ENCODE results near the gene CREB1. TPM values are rescaled to one million over a fixed set of nuclear protein-coding genes. Genes with fewer than 3 reads are reported as not detected.

CREB1 gene
- total and polyA plus RNA-seq, 2 donors (not counting 3 experiments of a cell fraction or from before 2014, with no cell fraction given): 31.0 to 71.1 TPM

- TF ChIP-seq CTCF (IDR thresholded peaks at IDR 0.05; ENCODE audit: extremely low read depth in 1 of 2, insufficient read depth in 1 of 2, low read depth in 1 of 2, low read length in 2 of 2): no peak
- TF ChIP-seq POLR2AphosphoS5 (IDR thresholded peaks at IDR 0.05; ENCODE audit: insufficient read depth, low read depth, low read length): no peak
- no peak for TF ChIP-seq GATA2 (IDR thresholded peaks at IDR 0.05; ENCODE audit: insufficient read depth, insufficient read length, low read depth, low read length)
- no peak for TF ChIP-seq MAX (IDR thresholded peaks at IDR 0.05; ENCODE audit: insufficient read depth, insufficient read length)
- TF ChIP-seq POLR2A (IDR thresholded peaks at IDR 0.05; ENCODE audit: low read depth, low read length): no peak
- no peak for TF ChIP-seq MYC (IDR thresholded peaks at IDR 0.05; ENCODE audit: low read depth, low read length)
- no peak for TF ChIP-seq JUN (IDR thresholded peaks at IDR 0.05; ENCODE audit: borderline replicate concordance, insufficient read depth, insufficient read length, low read depth)
- no peak for TF ChIP-seq FOS (IDR thresholded peaks at IDR 0.05; ENCODE audit: borderline replicate concordance, insufficient read depth, low read length)
- no peak overlapping the region for H3K27ac ChIP-seq (ENCODE audit: insufficient read depth, low read depth, low read length)
- FAIRE-seq (no peak), DNase-seq (ENCODE audit: low read depth, low spot score) (no peak)
- no peaks in the 10 kb centered on the region for H3K27me3 ChIP-seq (ENCODE audit: control insufficient read depth in 2 of 2, insufficient read depth in 2 of 2, low read length in 2 of 2)
- H3K4me3 ChIP-seq (replicated peaks in 1 of 3; ENCODE audit: insufficient read depth in 1 of 3, low read depth in 1 of 3, low read length in 3 of 3): no peak overlapping the region
- no peak overlapping the region for H3K9ac ChIP-seq (replicated peaks; ENCODE audit: extremely low read depth, insufficient read depth, low read length)
- H3K36me3 ChIP-seq (ENCODE audit: control insufficient read depth in 2 of 2, extremely low read depth in 1 of 2, insufficient read depth in 2 of 2, low read length in 2 of 2): peaks cover 1 to 18% of the 10 kb centered on the region in 2 experiments
- CTCF ChIA-PET: interaction anchor here (1.5 kb wide), 1 partner anchor 13 kb away, joined by 4 read pairs; no protein-coding TSS in a partner anchor
- intact Hi-C loops (cut with micrococcal nuclease) (no loop called here), dilution Hi-C loops (cut with MboI; ENCODE audit: extremely low pct_ligation_motif_present, low sequenced_read_pairs) (no loop called here)
- H4K20me1 ChIP-seq (replicated peaks; ENCODE audit: control insufficient read depth, extremely low read depth, insufficient read depth, low read length): no peaks in the 10 kb centered on the region
- no TSS peak for BruUV-seq (replicated peaks)
- peaks cover 5% of the 10 kb centered on the region for H3K79me2 ChIP-seq (ENCODE audit: control insufficient read depth, insufficient read depth, low read length)
- no peak overlapping the region for H2AFZ ChIP-seq (ENCODE audit: low read depth, low read length)
- peaks cover 2% of the 10 kb centered on the region for H3K9me1 ChIP-seq (replicated peaks; ENCODE audit: control insufficient read depth, extremely low read depth, insufficient read depth, low read length)
- no peaks in the 10 kb centered on the region for H3K9me3 ChIP-seq (replicated peaks; ENCODE audit: control insufficient read depth, insufficient read depth, low read length)
- H3K4me1 ChIP-seq (ENCODE audit: control insufficient read depth, extremely low read depth, insufficient read depth, low read length): no peaks in the 10 kb centered on the region
- POLR2A ChIA-PET: no interaction called here
- no peak overlapping the region for H3K4me2 ChIP-seq (ENCODE audit: insufficient read depth, low read length)
These were observed 37.9 kb downstream of the CREB1 start for GRCh38 chr2:207567671-207568070.
